ENCODE results near the gene SNX4.
"Not testable (repeated sequence)": the region's sequence is repeated elsewhere in the genome, so short reads cannot be mapped to it uniquely, and the experiment has no call there.

The SNX4 gene

DNA sequence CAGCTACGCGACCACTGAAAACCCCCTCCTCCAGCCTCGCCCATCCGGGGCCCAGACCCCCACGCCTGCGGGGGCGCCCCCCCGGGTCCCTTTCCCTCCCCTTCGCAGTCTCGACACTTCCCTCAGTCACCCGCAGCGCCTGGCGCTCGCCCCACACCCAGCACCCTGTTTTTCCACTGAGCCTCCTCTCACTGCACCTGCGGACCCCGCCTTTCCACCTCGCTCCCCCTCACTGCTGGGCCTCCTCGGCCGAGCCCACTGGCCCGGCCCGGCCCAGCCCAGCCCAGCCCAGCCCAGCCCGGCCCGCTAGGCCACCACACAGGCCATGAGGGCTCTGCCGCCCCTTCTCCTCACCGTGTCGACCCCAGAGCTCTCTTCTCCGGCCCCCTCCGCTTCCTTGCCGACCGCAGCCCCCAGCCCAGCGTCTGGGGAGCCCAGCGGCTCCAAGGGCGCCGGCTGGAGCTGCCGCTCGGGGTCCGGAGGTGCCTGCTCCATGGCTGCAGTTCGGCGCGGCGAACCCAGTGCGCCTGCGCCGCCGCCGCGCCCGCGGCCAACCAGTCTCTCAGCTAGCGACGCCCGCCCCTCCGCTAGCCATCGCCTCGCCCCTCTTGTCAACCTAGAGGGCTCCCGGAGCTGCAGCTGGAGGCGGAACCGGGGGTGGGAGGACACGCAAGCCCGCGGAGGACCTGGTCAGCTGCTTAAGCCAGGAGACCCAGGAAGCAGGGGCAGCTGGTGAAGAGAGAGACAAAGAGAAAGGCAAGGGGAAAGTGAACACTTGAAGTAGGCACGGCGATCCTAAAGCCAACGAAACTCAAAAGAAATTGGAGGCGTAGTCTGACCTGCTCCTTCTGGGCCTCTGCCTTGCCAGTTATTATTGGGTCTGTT, at the start of gene SNX4:
Gene SNX4, minus strand, starts transcription at position 525 of the 885 bp plus-strand sequence. Its CDS starts 30 bp downstream, at position 495.
- peak; percentile 75 to 78 for DNase-seq

DNA sequence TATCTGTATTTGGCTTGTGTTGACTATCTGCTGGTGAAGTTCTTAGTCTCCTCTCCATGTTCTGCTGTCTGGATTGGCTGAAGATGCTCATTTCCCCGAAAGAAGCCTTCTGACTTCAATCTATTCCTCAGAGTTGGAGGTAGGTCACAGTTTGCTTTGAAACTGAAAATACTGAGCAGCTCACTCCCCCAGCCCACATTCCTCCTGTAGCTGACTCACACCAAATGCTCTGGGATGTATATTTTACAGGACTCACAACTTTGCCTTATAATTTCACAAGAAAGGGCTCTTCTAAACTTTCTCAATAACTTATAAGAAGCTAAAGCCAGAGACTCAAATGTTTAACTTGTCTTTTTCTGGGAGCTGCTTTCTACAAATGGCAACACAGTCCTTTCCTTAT, 36.3 kb upstream of the SNX4 start:
- DNase-seq = no peak

DNA sequence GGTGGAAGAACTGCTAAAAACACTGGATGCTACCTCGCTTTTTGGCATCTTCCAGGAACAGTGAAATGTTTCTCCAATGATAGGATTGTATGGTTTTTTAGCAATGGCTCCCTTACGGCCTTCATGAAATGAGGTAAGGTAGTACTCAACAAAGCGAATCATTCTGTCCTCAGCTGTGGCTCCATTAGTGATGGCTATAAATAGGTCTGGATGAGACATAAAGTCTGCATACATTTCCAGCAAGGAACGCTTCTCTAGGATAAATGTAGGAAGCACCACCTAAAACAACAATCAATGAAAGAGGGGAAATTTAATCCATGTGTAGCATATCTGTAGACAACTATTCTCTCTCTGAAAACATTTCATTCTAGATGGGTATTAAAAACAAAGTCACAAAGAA, 32.4 kb upstream of the SNX4 start:
- DNase-seq = no peak

DNA sequence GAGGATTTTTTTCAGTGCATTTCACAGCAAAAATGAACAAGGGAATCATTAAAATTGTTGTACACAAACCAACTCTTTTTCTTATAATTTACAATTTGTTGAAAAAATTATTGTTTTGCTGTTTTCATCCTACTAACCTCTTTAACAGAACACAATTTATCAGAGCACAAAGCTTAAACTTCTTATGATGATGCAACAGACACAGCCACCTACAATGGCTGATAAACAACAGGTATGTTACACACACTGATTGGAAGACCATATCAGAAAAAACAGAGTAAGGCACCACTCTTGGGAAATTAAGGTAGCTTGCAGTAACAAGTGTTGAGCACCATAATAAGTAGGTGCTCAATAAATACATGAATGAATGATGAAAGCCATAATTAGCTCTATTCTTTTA, 8.9 kb upstream of the SNX4 start:
- no peak for DNase-seq

DNA sequence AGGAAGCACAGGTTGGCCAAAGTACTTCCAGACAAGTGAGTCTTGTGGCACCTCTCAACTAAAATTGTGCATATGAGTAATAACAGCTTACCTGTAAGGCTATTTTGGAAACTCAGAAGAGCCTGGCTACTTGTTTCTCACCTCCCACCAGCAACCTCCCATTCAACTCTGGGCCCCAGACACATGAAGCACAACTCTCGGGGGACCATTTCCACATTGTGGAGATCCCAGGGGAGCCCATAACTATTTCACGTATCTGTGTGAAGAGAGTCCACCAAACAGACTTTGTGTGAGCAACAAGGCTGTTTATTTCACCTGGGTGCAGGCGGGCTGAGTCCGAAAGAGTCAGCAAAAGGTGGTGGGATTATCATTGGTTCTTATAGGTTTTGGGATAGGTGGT, 5.2 kb upstream of the SNX4 start:
- no peak for DNase-seq

DNA sequence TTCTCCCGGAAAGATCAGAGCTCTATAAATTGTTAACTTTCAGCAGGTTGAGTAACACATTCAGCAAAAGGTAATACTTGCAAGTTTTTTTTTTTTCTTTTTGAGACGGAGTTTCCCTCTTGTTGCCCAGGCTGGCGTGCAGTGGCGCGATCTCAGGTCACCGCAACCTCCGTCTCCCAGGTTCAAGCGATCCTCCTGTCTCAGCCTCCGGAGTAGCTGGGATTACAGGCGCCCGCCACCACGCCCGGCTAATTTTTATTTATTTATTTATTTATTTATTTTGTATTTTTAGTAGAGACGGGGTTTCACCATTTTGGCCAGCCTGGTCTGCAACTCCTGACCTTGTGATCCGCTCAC, 539 bp upstream of the SNX4 start:
- DNase-seq = not testable (repeated sequence)

DNA sequence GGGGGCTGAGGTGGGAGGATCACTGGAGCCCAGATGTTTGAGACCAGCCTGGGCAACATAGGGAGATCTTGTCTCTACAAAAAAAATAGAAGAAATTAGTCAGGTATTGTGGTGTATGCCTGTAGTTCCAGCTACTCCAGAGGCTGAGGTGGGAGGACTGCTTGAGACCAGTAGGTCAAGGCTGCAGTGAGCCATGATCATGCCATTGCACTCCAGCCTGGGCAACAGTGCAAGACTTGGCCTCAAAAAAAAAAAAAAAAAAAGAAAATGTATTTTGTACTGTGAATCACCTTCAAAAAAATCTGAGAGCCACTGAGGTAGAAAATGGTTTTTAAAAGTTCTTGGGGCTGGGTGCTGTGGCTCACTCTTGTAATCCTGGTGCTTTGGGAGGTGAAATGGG, 4.6 kb downstream of the SNX4 start:
- no peak for DNase-seq

DNA sequence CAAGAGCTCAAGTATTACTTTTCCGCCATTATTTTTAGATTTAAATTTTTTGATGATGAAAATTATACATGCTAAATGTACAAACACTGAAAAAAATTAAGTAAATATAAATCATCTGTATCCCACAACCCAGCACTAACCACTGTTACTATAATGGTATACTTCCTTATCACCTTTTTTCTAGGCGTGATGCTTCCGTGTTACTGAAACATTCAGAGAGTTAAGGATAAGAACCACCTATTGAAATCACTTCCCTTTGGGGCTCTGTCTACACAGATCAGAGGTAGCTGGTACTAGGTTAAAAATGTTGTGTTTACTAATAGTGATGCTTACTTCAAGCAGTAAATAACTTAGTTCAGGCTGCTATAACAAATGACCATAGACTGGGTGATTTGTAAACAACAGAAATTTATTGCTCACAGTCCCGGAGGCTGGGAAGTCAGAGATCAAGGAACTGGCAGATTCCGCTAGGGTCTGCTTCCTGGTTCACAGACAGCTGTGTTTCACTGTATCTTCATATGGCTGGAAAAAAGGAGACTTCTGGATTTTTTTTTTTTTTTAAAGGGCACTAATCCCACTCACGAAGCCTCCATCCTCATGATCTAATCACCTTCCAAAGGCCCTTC, 6.4 kb downstream of the SNX4 start:
- no peak for DNase-seq

DNA sequence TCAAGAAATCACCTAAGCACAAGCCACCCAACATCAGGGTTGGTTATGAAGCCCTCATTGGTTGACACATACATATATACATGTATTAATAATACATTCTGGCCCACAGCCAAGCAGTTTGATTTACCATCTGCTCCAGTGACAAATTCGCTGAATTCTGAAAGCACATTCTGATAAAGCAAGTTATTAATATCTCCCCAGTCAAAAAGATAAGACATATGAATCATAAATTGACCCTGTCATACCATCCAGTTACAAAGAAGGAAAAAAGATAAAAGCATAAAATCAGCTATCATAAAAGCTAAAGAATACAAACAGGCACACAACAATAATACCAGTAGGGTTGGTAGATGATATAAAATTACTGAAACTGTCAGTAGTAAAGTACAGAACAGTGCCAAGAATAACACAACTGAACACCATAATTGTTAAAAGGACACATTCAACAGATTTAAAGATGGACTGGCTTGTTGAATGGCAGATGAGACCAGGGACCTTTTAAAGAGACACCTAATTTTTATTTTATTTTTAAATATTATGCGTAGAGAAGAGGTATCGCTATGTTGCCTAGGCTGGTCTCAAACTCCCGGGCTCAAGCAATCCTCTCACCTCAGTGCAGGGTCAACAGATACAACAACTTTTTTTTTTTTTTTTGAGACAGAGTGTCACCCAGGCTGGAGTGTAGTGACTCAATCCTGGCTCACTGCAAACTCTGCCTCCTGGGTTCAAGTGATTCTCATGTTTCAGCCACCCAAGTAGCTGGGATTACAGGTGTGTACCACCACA, 7.7 kb downstream of the SNX4 start:
- DNase-seq = no peak

DNA sequence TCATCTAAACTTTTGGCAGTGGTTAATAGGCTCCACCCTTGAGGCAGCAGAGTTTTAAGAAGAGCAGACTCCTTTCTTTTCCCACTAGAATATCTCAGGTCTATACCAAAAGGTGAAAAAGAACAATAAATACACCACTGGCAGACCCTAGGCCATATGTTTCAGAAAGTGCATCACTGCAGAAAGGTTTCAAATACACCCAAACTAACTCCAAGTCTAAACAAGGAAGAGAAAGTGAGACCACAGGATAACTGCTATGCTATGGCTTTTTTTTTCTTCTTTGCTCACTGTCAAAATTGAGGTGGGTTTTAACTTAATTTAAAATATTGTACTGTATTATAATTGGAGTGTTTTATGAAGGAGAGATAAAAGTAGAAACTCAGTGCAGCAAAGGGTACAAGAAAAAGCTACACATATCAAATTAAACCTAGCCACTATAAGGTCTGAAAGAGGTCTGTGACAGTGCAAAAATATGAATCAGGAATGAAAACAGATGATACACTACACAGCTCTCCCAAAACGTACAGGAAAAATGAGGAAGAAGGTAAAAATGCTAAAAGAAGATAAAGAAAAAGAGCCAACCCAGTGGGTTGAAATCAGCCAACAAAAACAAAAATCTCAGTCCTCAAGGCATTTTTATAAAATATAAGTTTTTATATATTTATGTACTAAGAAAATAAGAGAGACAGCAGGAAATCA, 8.4 kb downstream of the SNX4 start:
- DNase-seq = no peak

DNA sequence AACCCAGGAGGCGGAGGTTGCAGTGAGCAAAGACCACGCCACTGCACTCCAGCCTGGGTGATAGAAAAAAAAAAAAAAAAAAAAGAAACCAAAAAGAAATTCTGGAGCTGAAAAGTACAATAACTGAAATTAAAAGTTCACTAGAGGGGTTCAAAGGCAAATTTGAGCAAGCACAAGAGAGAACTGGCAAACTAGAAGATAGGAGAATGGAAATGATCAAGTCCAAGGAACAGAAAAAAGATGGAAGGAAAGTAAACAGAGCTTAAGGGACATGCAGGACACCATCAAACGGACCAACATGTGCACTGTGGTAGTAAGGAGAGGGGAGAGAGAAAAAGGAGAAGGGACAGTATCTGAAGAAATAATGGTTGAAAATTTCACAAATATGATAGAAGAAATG, 12.9 kb downstream of the SNX4 start:
- no peak for DNase-seq

DNA sequence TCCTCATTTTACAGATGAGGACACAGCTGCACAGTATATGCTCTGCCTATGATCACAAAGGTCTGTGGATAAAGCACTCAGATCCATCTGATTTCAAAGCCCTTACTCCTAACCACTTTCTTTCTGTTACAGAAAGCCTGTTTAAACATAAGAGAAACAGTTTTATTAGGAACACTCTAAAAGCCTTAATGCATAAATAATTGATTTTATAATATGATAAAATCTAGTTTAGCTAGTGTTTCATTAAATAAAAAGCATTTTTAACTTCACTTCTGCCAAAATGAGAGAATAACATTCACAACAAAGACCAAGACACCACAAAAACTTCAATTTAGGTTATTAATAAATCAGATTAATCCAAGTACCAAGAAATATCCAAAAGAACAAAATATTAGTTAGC, 21.4 kb downstream of the SNX4 start:
- no peak for DNase-seq

DNA sequence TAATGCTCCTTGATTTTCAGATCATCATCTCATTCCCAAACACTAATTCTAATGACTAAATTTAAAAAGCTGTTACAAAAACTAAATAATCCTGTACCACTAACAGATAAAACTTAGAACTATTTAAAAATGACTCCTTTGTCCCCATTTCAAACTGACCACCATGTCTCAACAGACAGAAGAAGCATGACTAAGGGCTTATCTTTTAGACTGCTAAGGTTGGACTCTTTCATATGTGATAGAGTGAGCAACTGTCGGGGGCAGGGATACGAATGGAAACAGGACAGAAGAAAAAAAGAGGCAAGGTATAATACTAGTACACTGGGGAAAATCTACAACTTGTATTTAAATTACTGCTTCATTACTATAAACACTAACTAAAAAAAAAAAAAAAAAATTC, 23.3 kb downstream of the SNX4 start:
- DNase-seq = no peak

DNA sequence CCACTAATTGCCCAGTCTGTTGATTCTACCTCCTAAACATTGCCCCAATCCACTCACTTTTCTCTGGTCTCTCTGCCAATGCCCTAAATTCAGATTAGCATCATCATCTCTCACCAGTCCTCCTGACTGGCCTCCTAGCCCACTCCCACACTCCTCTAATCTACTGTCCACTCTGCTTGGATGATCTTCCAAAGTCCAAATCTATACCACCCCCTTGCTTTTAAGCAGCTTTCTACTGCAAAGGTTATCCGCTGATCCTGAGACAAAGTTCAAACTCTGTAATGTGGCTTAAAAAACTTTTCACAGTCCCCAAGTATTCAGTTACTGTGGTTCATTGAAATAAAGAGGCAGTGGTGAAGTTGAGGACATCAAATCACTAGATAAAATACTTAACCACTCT, 37.6 kb downstream of the SNX4 start:
- no peak for DNase-seq

DNA sequence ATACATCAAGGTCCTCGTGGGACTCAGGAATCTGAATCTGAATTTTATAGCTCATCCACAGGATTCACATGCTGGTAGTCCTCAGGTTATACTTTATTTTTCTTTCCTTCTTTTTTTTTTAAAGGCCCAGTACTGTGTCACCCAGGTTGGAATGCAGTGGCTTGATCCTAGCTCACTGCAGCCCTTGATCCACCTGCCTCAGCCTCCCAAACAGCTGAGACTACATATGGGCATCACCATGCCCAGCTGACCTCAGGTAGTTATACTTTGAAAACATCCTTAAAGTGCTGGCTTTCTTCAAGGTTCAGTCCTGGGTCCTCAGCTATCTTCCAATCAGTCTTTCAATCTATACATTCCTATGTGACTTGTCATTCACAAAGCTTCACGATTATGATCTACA, 38.2 kb downstream of the SNX4 start:
- DNase-seq = no peak

DNA sequence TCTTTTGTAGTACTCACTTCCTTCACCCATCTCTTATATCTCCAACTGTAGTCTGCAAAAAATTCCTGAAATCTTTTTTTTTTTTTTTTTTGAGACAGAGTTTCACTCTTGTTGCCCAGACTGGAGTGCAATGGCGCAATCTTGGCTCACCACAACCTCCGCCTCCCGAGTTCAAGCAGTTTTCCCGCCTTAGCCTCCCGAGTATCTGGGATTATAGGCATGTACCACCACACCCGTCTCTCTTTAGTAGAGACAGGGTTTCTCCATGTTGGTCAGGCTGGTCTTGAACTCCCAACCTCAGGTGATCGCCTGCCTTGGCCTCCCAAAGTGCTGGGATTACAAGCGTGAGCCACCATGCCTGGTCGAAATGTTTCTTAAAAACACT, 38.6 kb downstream of the SNX4 start:
- not testable (repeated sequence) for DNase-seq

DNA sequence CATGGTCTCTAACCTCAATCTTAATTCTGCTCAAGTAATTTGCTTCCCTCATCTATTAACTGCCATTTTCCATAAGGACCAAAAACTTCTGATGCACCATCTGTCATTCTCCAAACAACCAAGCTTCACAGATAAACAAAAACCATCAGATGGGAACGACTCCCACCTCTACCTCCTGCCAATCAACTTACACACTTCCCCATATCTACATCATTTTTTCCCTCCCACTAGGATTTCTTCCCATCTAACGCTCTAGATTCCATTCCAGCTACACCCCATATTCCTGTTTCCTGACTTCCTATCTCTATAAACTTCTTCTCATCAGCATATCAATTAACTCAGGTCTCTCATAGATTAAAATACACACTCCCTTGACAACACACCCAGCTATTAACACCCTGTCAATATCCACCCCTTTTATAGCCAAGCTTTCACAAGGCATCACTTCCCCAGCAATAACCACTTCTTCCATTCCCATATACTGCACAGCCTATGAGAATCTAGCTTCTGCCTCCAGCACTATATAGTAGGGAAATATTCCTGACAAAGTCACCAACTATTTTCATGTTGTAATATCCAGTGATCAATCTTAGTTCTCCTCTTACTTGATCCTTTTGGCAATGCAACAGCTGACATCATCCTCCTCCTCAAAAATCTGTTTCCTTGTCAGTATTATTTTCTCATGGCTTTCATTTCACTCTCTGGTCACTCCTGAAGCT, 39.2 kb downstream of the SNX4 start:
- no peak for DNase-seq

DNA sequence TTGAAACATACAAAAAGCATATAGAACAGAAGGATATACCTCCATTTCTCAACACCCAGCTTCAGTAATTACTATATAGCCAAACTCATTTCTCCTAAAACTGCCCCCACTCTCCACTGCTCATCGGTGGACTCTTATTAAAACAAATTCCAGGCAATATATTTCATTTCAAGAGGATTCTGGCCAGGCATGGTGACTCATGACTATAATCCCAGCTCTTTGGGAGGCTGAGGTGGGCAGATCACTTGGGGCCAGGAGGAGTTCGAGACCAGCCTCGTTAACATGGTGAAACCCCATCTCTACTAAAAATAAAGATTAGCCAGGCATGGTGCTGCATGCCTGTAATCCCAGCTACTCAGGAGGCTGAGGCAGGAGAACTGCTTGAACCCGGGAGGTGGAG, 40.9 kb downstream of the SNX4 start:
- DNase-seq = no peak

DNA sequence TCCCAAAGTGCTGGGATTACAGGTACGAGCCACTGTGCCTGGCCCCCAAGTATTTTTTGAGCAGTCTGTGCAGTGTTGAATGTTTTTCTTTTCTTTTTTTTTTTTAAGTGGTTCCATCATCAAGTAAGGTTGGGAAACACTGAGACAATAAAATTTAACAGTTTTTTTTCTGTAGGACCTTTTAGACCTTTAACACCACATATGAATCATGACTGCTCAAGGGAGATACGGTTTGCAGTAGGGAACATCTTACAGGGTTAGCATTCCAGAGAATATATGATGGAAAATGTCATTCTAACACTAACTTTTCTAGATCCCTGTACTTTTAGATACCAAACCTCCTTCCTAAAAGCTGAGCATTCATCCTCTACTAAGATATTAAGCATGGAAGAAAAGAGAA, 41.7 kb downstream of the SNX4 start:
- DNase-seq = no peak

DNA sequence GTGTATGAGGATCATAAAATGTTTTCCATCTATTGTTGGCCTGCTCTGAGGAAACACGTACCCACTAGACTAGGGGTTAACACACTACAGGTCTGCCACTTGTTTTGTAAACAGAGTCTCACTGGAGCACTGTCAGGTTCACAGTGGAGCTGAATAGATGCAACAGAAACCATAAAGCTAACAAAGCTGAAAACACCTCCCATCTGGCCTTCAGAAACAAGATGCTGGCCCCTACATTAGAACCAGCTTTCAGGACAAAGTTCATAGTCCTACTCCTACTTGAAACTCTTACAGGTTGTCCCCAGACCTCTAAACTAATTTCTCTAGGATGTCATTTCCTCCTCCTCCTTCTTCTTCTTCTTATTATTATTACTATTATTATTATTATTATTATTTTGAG, 42.3 kb downstream of the SNX4 start:
- DNase-seq = no peak

DNA sequence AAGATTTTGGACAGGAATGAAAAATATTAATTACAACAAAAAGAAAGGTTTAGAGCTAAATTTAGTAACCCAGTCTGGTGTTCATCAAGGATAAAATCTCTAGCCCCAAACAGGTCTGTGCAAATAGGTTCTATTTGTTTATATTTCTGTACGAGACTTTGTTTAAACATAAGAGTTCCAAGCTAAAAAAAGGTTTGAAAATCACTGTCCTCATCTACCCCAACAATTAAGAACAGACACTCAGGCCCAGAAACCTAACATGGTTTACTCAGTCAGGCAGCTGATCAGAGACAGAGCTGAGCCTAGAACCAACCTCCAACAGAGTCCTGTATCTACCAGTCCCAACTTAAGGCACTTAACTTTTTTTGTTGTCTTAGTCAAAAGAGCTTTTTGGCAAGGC, 49.3 kb downstream of the SNX4 start:
- no peak for DNase-seq

DNA sequence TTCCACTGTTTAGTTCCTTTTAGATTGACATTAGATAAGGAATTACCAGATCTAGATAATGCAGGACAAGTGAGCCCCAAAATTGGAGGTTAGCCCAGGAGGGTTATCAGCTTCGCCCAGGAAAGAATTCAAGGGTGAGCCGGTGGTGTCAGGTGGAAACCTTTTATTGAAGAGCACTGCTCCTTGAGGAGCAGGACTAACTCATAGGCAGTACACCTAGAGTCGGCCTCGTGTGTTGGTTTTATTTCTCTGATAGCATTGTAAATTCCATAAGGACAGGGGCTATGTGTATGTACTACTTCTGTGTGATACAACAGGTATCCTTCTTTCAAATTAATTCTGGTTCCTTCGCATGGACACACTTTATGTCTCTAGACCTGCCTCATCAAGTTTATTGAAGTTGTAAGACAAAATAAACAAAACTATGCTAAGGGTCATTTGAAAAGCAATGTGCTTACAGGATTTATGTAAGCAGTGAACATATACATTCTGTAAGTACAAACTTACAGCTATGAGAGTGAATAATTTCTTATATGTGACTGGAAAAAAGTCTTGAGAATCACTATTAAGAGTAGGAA, 57.2 kb downstream of the SNX4 start:
- DNase-seq = no peak

All from bone marrow (tissue), 2 donors.